T-helper 2 cell (primary cell): ENCODE data around the gene NMNAT3.

Experiments
- DNase-seq, 5 experiments: peaks; one replicate each; pipeline versions ENCODE4 v3.0.0 to v3.0.0-alpha.2; 2012 to 2022

Gene NMNAT3

GRCh38 chr3:139674571-139675260 lies 3.1 kb downstream of the NMNAT3 start:
- no peak for DNase-seq

GRCh38 chr3:139672884-139673283 lies 4.9 kb downstream of the NMNAT3 start:
- DNase-seq = no peak

GRCh38 chr3:139671863-139672646 lies 5.7 kb downstream of the NMNAT3 start:
- no peak for DNase-seq

- DNase-seq = no peak
Measured at GRCh38 chr3:139671107-139671506, 6.7 kb downstream of the NMNAT3 start.

GRCh38 chr3:139670196-139670595 lies 7.6 kb downstream of the NMNAT3 start:
- no peak for DNase-seq

- DNase-seq = no peak
Measured at GRCh38 chr3:139668332-139668731, 9.4 kb downstream of the NMNAT3 start.

- no peak for DNase-seq
Measured at GRCh38 chr3:139664958-139665357, 12.8 kb downstream of the NMNAT3 start.

- no peak for DNase-seq
Measured at GRCh38 chr3:139660269-139660668, 17.5 kb downstream of the NMNAT3 start.

GRCh38 chr3:139659511-139659910 lies 18.3 kb downstream of the NMNAT3 start:
- DNase-seq = no peak

GRCh38 chr3:139657936-139658335 lies 19.8 kb downstream of the NMNAT3 start:
- DNase-seq = no peak

- DNase-seq = no peak
Measured at GRCh38 chr3:139657434-139657833, 20.3 kb downstream of the NMNAT3 start.

- no peak for DNase-seq
Measured at GRCh38 chr3:139655909-139656595, 21.7 kb downstream of the NMNAT3 start.

GRCh38 chr3:139654637-139655365 lies 23.0 kb downstream of the NMNAT3 start:
- DNase-seq = no peak

- DNase-seq = no peak
Measured at GRCh38 chr3:139653582-139653981, 24.2 kb downstream of the NMNAT3 start.

GRCh38 chr3:139652561-139652960 lies 25.2 kb downstream of the NMNAT3 start:
- DNase-seq = no peak

- DNase-seq = no peak
Measured at GRCh38 chr3:139647866-139648435, 29.8 kb downstream of the NMNAT3 start.

GRCh38 chr3:139646512-139646911 lies 31.3 kb downstream of the NMNAT3 start:
- no peak for DNase-seq

- DNase-seq = no peak
Measured at GRCh38 chr3:139642996-139643395, 34.8 kb downstream of the NMNAT3 start.

- no peak for DNase-seq
Measured at GRCh38 chr3:139640456-139640855, 37.3 kb downstream of the NMNAT3 start.

GRCh38 chr3:139639662-139640061 lies 38.1 kb downstream of the NMNAT3 start:
- DNase-seq = no peak

GRCh38 chr3:139638518-139638917 lies 39.3 kb downstream of the NMNAT3 start:
- DNase-seq = no peak

GRCh38 chr3:139636511-139636910 lies 41.3 kb downstream of the NMNAT3 start:
- DNase-seq = no peak
